Naive thymus-derived CD4-positive, alpha-beta T cell (primary cell): ENCODE measurements around the gene ZMYM5. TPM values are rescaled to one million over a fixed set of nuclear protein-coding genes. Genes with fewer than 3 reads are reported as not detected.
"Not testable (repeated sequence)": the region's sequence is repeated elsewhere in the genome, so short reads cannot be mapped to it uniquely, and the experiment has no call there.

ENCODE experiments used
- ATAC-seq: fragments of 150-1000 bp; cut with Tn5 transposase; 2 replicates; pipeline ENCODE4 v1.10.0; 2021; ENCODE audit warnings: mild to moderate bottlenecking, moderate library complexity
- CTCF ChIA-PET: fragments of 350-600 bp; sonication (Branson Sonifier 250); formaldehyde crosslinking; loops from one replicate; lab custom pipeline; 2021; ENCODE audit warnings: antibody characterized with exemption; lab: Charles Lee
- POLR2A ChIA-PET: fragments of 350-600 bp; sonication (Branson Sonifier 250); formaldehyde crosslinking; loops from one replicate; lab custom pipeline; 2021; ENCODE audit warnings: antibody characterized with exemption, inconsistent platforms; lab: Charles Lee
- DNase-seq, 9 donors: peaks; one replicate each; pipeline versions ENCODE4 v3.0.0 to v3.0.0-alpha.2; 2020 to 2022; ENCODE audit warnings: mixed read lengths in 1 of 9
- H3K27ac ChIP-seq: one replicate; pipeline ENCODE4 v1.7.0; 2013; ENCODE audit warnings: mild to moderate bottlenecking, low read depth, low read length, moderate library complexity
- H3K27me3 ChIP-seq, 2 donors: one replicate each; pipeline ENCODE4 v1.7.0; 2013; ENCODE audit warnings: low read length in 2 of 2, mild to moderate bottlenecking in 2 of 2, moderate library complexity in 2 of 2; ENCODE audit not compliant: control insufficient read depth in 2 of 2, insufficient read depth in 2 of 2
- H3K36me3 ChIP-seq, 3 experiments: 1 replicate in 2 of 3; 2 replicates in 1 of 3; pipeline ENCODE4 v1.7.0; 2013; ENCODE audit warnings: low read length in 3 of 3, mild to moderate bottlenecking in 3 of 3, moderate library complexity in 1 of 3; ENCODE audit not compliant: insufficient read depth in 3 of 3, control insufficient read depth in 2 of 3
- H3K4me1 ChIP-seq, 2 donors: one replicate each; pipeline ENCODE4 v1.7.0; 2013; ENCODE audit warnings: low read length in 2 of 2, mild to moderate bottlenecking in 2 of 2, moderate library complexity in 1 of 2; ENCODE audit not compliant: control insufficient read depth in 2 of 2, insufficient read depth in 2 of 2
- H3K4me3 ChIP-seq: 2 replicates; pipeline ENCODE4 v1.7.0; 2013; ENCODE audit warnings: mild to moderate bottlenecking, low read length
- H3K9me3 ChIP-seq, 3 experiments: 1 replicate in 2 of 3; 2 replicates in 1 of 3; pipeline ENCODE4 v1.7.0; 2013; ENCODE audit warnings: low read length in 3 of 3; ENCODE audit not compliant: control insufficient read depth in 2 of 3
- H3K27ac Mint-ChIP-seq, 9 donors: one replicate each; pipeline ENCODE4 v1.8.0; 2020 to 2022; ENCODE audit warnings: mixed read lengths in 9 of 9, mild to moderate bottlenecking in 8 of 9, moderate library complexity in 5 of 9, inconsistent platforms in 2 of 9
- H3K27me3 Mint-ChIP-seq, 5 donors: one replicate each; pipeline ENCODE4 v1.8.0; 2021 to 2022; ENCODE audit warnings: mixed read lengths in 5 of 5, mild to moderate bottlenecking in 1 of 5
- H3K36me3 Mint-ChIP-seq, 5 donors: one replicate each; pipeline ENCODE4 v1.8.0; 2020 to 2022; ENCODE audit warnings: mixed read lengths in 5 of 5, mild to moderate bottlenecking in 3 of 5, inconsistent platforms in 1 of 5
- H3K4me1 Mint-ChIP-seq, 7 donors: one replicate each; pipeline ENCODE4 v1.8.0; 2020 to 2022; ENCODE audit warnings: mixed read lengths in 7 of 7, mild to moderate bottlenecking in 3 of 7, inconsistent platforms in 1 of 7
- H3K4me3 Mint-ChIP-seq, 10 donors: one replicate each; pipeline ENCODE4 v1.8.0; 2020 to 2022; ENCODE audit warnings: mild to moderate bottlenecking in 10 of 10, mixed read lengths in 10 of 10, moderate library complexity in 6 of 10, inconsistent platforms in 2 of 10
- H3K9me3 Mint-ChIP-seq, 11 donors: one replicate each; pipeline ENCODE4 v1.8.0; 2020 to 2022; ENCODE audit warnings: mixed read lengths in 11 of 11, mild to moderate bottlenecking in 4 of 11, inconsistent platforms in 1 of 11, moderate library complexity in 1 of 11
- intact Hi-C, 2 donors: fragments of 100-400 bp; cut with micrococcal nuclease; formaldehyde crosslinking; loops; one replicate each; pipeline ENCODE4 v1.15.1; 2023
- polyA plus RNA-seq, 2 donors: library from polyadenylated mRNA; unstranded; fragments of 300-500 nt; fragmentation: Illumina TruSeq; gene quantifications; one replicate each; pipeline ENCODE4 v1.2.3, GENCODE V29; 2021
- total RNA-seq, 6 experiments: library from RNA in 5 of 6; stranded (reverse) in 5 of 6; gene quantifications; 1 replicate in 5 of 6; 2 replicates in 1 of 6; pipeline ENCODE4 v1.2.3 and lab custom pipeline; 2021 to 2026

The ZMYM5 gene
- total and polyA plus RNA-seq, 7 experiments from 2014 or later: 17.5 to 29.9 (median 24.7) TPM

DNA sequence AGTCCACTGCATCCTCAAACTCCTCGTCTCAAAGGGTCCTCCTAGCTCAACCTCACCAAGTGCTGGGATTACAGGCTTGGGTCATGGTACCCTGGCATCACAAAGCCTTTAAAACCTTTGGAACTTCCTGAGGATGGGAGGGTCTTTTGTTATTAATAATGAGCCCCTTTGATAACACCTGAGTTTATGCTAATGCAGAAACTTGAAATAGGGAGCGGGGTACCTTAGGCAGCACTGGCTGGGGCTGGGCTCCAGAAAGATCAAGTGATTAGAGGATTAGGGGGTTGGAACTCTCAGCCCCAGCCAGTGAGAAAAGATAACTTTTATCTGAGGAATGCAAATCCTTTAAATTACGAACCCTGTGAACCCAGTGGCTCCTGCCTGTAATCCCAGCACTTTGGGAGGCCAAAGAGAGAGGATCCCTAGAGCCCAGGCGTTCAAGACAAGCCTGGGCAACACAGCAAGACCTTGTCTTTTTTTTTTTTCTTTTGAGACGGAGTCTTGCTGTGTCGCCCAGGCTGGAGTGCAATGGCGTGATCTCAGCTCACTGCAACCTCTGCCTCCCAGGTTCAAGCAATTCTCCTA, 71.4 kb downstream of the ZMYM5 start:
- Histone ChIP-seq H3K9me3 (no peaks in the 10 kb centered on the region), H3K27me3 (no peaks in the 10 kb centered on the region), H3K4me1 (no peaks in the 10 kb centered on the region), H3K4me3 (no peak overlapping the region), H3K36me3 (no peaks in the 10 kb centered on the region), H3K27ac (no peak overlapping the region)
- H3K9me3 Mint-ChIP-seq: no peaks in the 10 kb centered on the region
- ATAC-seq (no peak), DNase-seq (no peak)
- ChIA-PET POLR2A (interaction anchor here (0.6 to 1.0 kb wide), 2 partner anchors 72 to 842 kb away, joined by 3 to 5 read pairs; partner anchors contain the start of gene ZMYM5), CTCF (no interaction called here)
- H3K27ac Mint-ChIP-seq: no peak overlapping the region
- H3K4me1 Mint-ChIP-seq: peaks cover 0 to 3% (median 0%) of the 10 kb centered on the region in 7 donors
- no peaks in the 10 kb centered on the region for H3K27me3 Mint-ChIP-seq
- no peak overlapping the region for H3K4me3 Mint-ChIP-seq
- H3K36me3 Mint-ChIP-seq: peaks cover 0 to 7% (median 0%) of the 10 kb centered on the region in 5 donors
- intact Hi-C loops: no loop called here

- POLR2A ChIA-PET: interaction anchor here (0.6 to 3.5 kb wide), 11 partner anchors 11 to 177 kb away, joined by 3 to 48 read pairs (median 4); partner anchors contain the start of genes MPHOSPH8 and ZMYM5
- Mint-ChIP-seq H3K27ac (peak within 1 kb of the TSS; percentile 96 to 100 (median 99)), H3K4me3 (peak within 1 kb of the TSS; percentile 96 to 100 (median 98)), H3K4me1 (peaks cover 0 to 13% (median 10%) of the 10 kb centered on the region in 7 donors), H3K36me3 (peaks cover 0 to 14% (median 8%) of the 10 kb centered on the region in 5 donors)
- H3K27me3 Mint-ChIP-seq, H3K9me3 Mint-ChIP-seq, H3K27me3 ChIP-seq, H3K4me1 ChIP-seq, H3K36me3 ChIP-seq, H3K9me3 ChIP-seq: not testable (repeated sequence)
- Histone ChIP-seq H3K27ac (peak within 1 kb of the TSS; percentile 98), H3K4me3 (peak within 1 kb of the TSS; percentile 99)
- intact Hi-C loops: loop anchor here (1.0 to 10.0 kb wide), 10 partner anchors 44 to 1822 kb away; partner anchors contain the start of genes MICU2 (in 2 of the 2), MPHOSPH8 (in 2 of the 2), ZMYM2 (in 2 of the 2) and ZMYM5 (in 2 of the 2)
- DNase-seq (peak; percentile 93 to 96 (median 94)), ATAC-seq (peak; percentile 93)
- CTCF ChIA-PET: interaction anchor here (0.6 kb wide), 1 partner anchor 79 kb away, joined by 3 read pairs; no protein-coding TSS in a partner anchor
Measured at GRCh38 chr13:19782727-19783682, 80.4 kb downstream of the ZMYM5 start, which contains the start of gene PSPC1. Gene PSPC1, minus strand, starts transcription at chr13:19782945. Its CDS starts 188 bp downstream, at chr13:19782757.

DNA sequence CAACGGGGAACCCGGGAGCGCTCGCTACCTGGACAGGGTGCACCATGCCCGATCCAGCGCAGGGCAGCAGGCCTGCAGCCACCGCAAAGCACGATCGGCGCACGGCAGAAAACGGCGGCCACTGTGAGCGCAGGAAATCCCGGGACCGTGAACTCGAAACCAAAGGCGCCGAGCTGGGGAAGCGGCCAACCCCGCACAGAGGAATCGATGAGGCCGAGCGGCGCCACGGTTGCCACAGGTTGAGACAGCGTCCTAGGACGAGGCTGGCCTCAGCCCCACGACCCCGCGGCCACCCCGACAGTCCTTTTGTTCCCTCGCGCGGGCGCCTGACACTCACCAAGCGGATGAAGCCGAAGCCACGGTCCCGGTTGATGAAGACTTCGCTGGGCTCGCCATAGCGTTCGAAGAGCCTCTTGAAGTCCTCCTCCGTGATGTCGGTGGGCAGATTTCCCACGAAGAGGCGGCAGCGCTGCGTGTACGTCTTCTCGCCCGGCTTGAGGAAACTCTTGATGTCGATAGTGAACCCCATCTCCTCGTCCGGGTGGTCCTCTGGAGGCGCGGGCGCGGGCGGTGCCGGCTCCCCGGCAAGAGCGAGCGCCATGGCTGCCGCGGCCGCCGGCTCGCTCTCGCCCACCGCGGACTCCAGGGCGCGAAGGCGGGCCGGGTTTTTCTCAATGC, 81.3 kb downstream of the ZMYM5 start:
- Histone ChIP-seq H3K36me3 (peaks cover 0 to 7% (median 0%) of the 10 kb centered on the region in 3 experiments), H3K4me3 (peak overlapping the region; percentile 99), H3K4me1 (peaks cover 0 to 8% of the 10 kb centered on the region in 2 donors), H3K27me3 (no peaks in the 10 kb centered on the region), H3K9me3 (no peaks in the 10 kb centered on the region), H3K27ac (peak overlapping the region; percentile 98)
- H3K27me3 Mint-ChIP-seq: peaks cover 0 to 5% (median 0%) of the 10 kb centered on the region in 5 donors
- H3K36me3 Mint-ChIP-seq: peaks cover 0 to 14% (median 8%) of the 10 kb centered on the region in 5 donors
- H3K4me3 Mint-ChIP-seq: peak overlapping the region; percentile 96 to 100 (median 98)
- CTCF ChIA-PET: no interaction called here
- POLR2A ChIA-PET: interaction anchor here (0.6 to 3.5 kb wide), 7 partner anchors 15 to 175 kb away, joined by 3 to 48 read pairs (median 4); partner anchors contain the start of genes MPHOSPH8 and ZMYM5
- peaks cover 0 to 7% (median 0%) of the 10 kb centered on the region in 11 donors for H3K9me3 Mint-ChIP-seq
- intact Hi-C loops: loop anchor here (1.0 to 10.0 kb wide), 10 partner anchors 45 to 1823 kb away; partner anchors contain the start of genes MICU2 (in 2 of the 2), ZMYM2 (in 2 of the 2), ZMYM5 (in 2 of the 2) and GJA3 (in 1 of the 2)
- peaks cover 0 to 13% (median 10%) of the 10 kb centered on the region in 7 donors for H3K4me1 Mint-ChIP-seq
- DNase-seq: peak; percentile 26 to 61 (median 49)
- peak overlapping the region; percentile 96 to 100 (median 99) for H3K27ac Mint-ChIP-seq
- ATAC-seq: peak; percentile 63

DNA sequence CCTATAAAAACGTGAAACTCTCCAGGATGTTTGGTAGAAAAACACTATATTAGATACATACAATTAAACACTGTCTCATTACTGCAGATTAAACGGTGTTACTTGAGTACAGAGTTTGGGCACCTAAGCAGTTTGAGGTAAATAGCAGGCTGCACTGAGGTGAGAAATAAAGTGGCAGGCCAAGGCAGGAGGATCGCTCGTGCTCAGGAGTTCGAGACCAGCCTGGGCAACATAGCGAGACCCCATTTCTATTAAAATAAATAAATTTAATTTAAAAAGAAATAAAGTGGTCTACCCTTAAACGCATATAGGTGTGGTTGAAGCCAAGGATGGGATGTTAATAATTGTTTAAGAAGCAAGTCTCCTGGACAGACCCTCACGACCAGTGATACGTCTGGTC, 81.9 kb downstream of the ZMYM5 start:
- H3K27ac Mint-ChIP-seq: peak overlapping the region in 8 of 9 donors; percentile 55 to 100 (median 99)
- H3K4me1 Mint-ChIP-seq: peaks cover 0 to 13% (median 10%) of the 10 kb centered on the region in 7 donors
- Histone ChIP-seq H3K27ac (peak overlapping the region; percentile 98), H3K9me3 (no peaks in the 10 kb centered on the region), H3K4me1 (peaks cover 0 to 8% of the 10 kb centered on the region in 2 donors), H3K36me3 (peaks cover 0 to 7% (median 0%) of the 10 kb centered on the region in 3 experiments), H3K4me3 (peak overlapping the region; percentile 99), H3K27me3 (no peaks in the 10 kb centered on the region)
- H3K27me3 Mint-ChIP-seq: peaks cover 0 to 5% (median 0%) of the 10 kb centered on the region in 5 donors
- peaks cover 0 to 14% (median 8%) of the 10 kb centered on the region in 5 donors for H3K36me3 Mint-ChIP-seq
- peaks cover 0 to 7% (median 0%) of the 10 kb centered on the region in 11 donors for H3K9me3 Mint-ChIP-seq
- peak overlapping the region; percentile 96 to 100 (median 98) for H3K4me3 Mint-ChIP-seq
- intact Hi-C loops: loop anchor here (5.0 to 10.0 kb wide), 3 partner anchors 46 to 1821 kb away; partner anchors contain the start of gene MICU2 (in 1 of the 2)
- DNase-seq: no peak
- no peak for ATAC-seq
- POLR2A ChIA-PET: interaction anchor here (0.6 to 3.5 kb wide), 5 partner anchors 14 to 147 kb away, joined by 3 to 48 read pairs (median 4); partner anchors contain the start of genes MPHOSPH8 and ZMYM5
- CTCF ChIA-PET: no interaction called here

DNA sequence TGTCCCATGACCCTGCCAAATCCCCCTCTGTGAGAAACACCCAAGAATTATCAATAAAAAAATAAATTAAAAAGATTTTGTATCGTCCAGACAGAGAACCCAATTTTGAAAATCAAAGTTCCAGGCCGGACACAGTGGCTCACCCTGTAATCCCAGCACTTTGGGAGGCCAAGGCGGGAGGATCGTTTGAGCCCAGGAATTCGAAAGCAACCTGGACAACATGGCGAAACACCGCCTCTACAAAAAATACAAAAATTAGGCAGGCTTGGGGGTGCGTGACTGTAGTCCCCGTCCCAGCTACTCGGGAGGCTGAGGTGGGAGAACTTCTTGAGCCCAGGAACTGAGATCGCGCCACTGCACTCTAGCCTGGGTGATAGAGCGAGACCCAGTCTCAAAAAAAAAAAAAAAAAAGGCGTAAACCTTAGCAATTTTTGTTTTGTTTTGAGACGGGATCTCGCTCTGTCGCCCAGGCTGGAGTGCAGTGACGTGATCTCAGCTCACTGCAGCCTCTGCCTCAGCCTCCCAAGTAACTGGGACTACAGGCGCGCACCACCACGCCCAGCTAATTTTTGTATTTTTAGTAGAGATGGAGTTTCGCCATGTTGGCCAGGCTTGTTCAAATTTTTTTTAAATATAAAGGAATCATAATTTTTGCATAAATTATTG, 82.6 kb downstream of the ZMYM5 start:
- Mint-ChIP-seq H3K4me3 (peak overlapping the region; percentile 96 to 100 (median 98)), H3K4me1 (peaks cover 3 to 16% (median 15%) of the 10 kb centered on the region in 7 donors), H3K36me3 (peaks cover 0 to 18% (median 10%) of the 10 kb centered on the region in 5 donors), H3K27ac (peak overlapping the region in 8 of 9 donors; percentile 46 to 99 (median 71))
- H3K9me3 ChIP-seq, ATAC-seq, H3K36me3 ChIP-seq, H3K9me3 Mint-ChIP-seq, H3K27me3 ChIP-seq, CTCF ChIA-PET, H3K27me3 Mint-ChIP-seq: not testable (repeated sequence)
- intact Hi-C loops: loop anchor here (5.0 to 10.0 kb wide), 3 partner anchors 46 to 1821 kb away; partner anchors contain the start of gene MICU2 (in 1 of the 2)
- peak in 1 of 9 donors; percentile 8 for DNase-seq
- peaks cover 0 to 12% of the 10 kb centered on the region in 2 donors for H3K4me1 ChIP-seq
- H3K4me3 ChIP-seq: peak overlapping the region; percentile 99
- peak overlapping the region; percentile 98 for H3K27ac ChIP-seq
- POLR2A ChIA-PET: interaction anchor here (1.4 to 3.5 kb wide), 2 partner anchors 83 to 147 kb away, joined by 4 to 48 read pairs; partner anchors contain the start of genes MPHOSPH8 and ZMYM5
